ENCODE data around the gene MLEC. TPM values are rescaled to one million over a fixed set of nuclear protein-coding genes. Genes with fewer than 3 reads are reported as not detected.

MLEC gene
- total RNA-seq: 99.5 and 124 TPM in 2 replicates

GRCh38 chr12:120686690-120687577 lies at the start of gene MLEC:
Gene MLEC (plus strand): TSS chr12:120687149. CDS start chr12:120687297, 148 bp downstream.
- H3K4me3 ChIP-seq (ENCODE audit: low read depth, low read length): peak within 1 kb of the TSS; percentile 87
- peak; percentile 68 for DNase-seq (ENCODE audit: low read depth)
- TF ChIP-seq CTCF (conservative IDR thresholded peaks at IDR 0.05; ENCODE audit: low read depth, low read length): peak; percentile 18

- peak within 1 kb of the TSS; percentile 52 for H3K4me3 ChIP-seq (ENCODE audit: low read depth, low read length)
- DNase-seq (ENCODE audit: low read depth): no peak
- TF ChIP-seq CTCF (conservative IDR thresholded peaks at IDR 0.05; ENCODE audit: low read depth, low read length): no peak
Measured at GRCh38 chr12:120639771-120640721, 46.9 kb upstream of the MLEC start, which contains the start of gene CABP1. Gene CABP1 (plus strand): TSS chr12:120640626. CDS start chr12:120640686, 60 bp downstream.

- DNase-seq (ENCODE audit: low read depth): no peak
- H3K4me3 ChIP-seq (ENCODE audit: low read depth, low read length): peak overlapping the region; percentile 52
- TF ChIP-seq CTCF (conservative IDR thresholded peaks at IDR 0.05; ENCODE audit: low read depth, low read length): no peak
Measured at GRCh38 chr12:120640861-120641833, 45.8 kb upstream of the MLEC start.

GRCh38 chr12:120642121-120642520 lies 44.8 kb upstream of the MLEC start:
- H3K4me3 ChIP-seq (ENCODE audit: low read depth, low read length): no peak overlapping the region
- TF ChIP-seq CTCF (conservative IDR thresholded peaks at IDR 0.05; ENCODE audit: low read depth, low read length): no peak
- no peak for DNase-seq (ENCODE audit: low read depth)

- DNase-seq (ENCODE audit: low read depth): peak; percentile 27
- no peak overlapping the region for H3K4me3 ChIP-seq (ENCODE audit: low read depth, low read length)
- TF ChIP-seq CTCF (conservative IDR thresholded peaks at IDR 0.05; ENCODE audit: low read depth, low read length): no peak
Measured at GRCh38 chr12:120642826-120643225, 44.1 kb upstream of the MLEC start.

- no peak for DNase-seq (ENCODE audit: low read depth)
- no peak for TF ChIP-seq CTCF (conservative IDR thresholded peaks at IDR 0.05; ENCODE audit: low read depth, low read length)
- no peak overlapping the region for H3K4me3 ChIP-seq (ENCODE audit: low read depth, low read length)
Measured at GRCh38 chr12:120643574-120643973, 43.4 kb upstream of the MLEC start.
